ES-I3 (cell line): ENCODE data around the gene TMEM63C.
A peak's percentile ranks its signal among the peaks of the same experiment; 100 is the strongest.

Experiments
- H3K36me3 ChIP-seq: 2 replicates; pipeline ENCODE4 v1.6.1; 2013; ENCODE audit warnings: mild to moderate bottlenecking, low read length, control low read depth, moderate library complexity; ENCODE audit not compliant: insufficient read depth
- H3K4me1 ChIP-seq: 2 replicates; pipeline ENCODE4 v1.6.1; 2013; ENCODE audit warnings: mild to moderate bottlenecking, control low read depth, low read length; ENCODE audit not compliant: insufficient read depth
- H3K9ac ChIP-seq: 2 replicates; pipeline ENCODE4 v1.6.1; 2013; ENCODE audit warnings: low read depth, mild to moderate bottlenecking, low read length, moderate library complexity
- H3K9me3 ChIP-seq: 2 replicates; pipeline ENCODE4 v1.6.1; 2013; ENCODE audit warnings: mild to moderate bottlenecking, low read length, moderate library complexity; ENCODE audit not compliant: control insufficient read depth, insufficient read depth

TMEM63C gene

GRCh38 chr14:77175843-77176242 is 5.8 kb upstream of the TMEM63C start:
- Histone ChIP-seq H3K36me3 (no peaks in the 10 kb centered on the region), H3K4me1 (no peaks in the 10 kb centered on the region), H3K9ac (no peak overlapping the region), H3K9me3 (no peaks in the 10 kb centered on the region)

GRCh38 chr14:77177702-77178101 is 3.9 kb upstream of the TMEM63C start:
- H3K4me1 ChIP-seq, result 0 out of 2 replicates have a peak, but pooled peaks cover 2% of the 10 kb centered on the region
- H3K9me3 ChIP-seq, result no peaks in the 10 kb centered on the region

DNA sequence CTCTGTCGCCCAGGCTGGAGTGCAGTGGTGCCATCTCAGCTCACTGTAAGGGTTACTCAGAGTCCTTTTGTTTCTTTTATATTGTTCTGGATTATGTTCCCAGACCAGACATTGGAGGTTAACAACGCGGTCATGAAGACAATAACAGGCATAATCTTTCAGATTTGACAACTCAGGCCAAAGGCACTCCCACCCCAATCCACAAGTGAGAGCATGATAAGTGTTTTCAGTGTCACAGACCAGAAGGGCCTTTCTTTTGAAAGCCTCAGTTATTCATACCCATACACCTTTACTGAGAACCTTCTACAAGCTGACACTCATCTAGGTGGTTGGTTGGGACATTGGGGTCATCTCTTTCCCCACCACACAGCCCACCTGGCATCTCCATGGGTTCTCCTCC is 2.9 kb upstream of the TMEM63C start:
- H3K4me1 ChIP-seq, result 0 out of 2 replicates have a peak, but pooled peaks cover 3% of the 10 kb centered on the region
- H3K9ac ChIP-seq, result no peak overlapping the region
- H3K9me3 ChIP-seq, result no peaks in the 10 kb centered on the region
- H3K36me3 ChIP-seq, result no peaks in the 10 kb centered on the region

More at GRCh38 chr14:77177702-77178101, 3.9 kb upstream of the TMEM63C start:
- no peak overlapping the region for H3K9ac ChIP-seq
- no peaks in the 10 kb centered on the region for H3K36me3 ChIP-seq

DNA sequence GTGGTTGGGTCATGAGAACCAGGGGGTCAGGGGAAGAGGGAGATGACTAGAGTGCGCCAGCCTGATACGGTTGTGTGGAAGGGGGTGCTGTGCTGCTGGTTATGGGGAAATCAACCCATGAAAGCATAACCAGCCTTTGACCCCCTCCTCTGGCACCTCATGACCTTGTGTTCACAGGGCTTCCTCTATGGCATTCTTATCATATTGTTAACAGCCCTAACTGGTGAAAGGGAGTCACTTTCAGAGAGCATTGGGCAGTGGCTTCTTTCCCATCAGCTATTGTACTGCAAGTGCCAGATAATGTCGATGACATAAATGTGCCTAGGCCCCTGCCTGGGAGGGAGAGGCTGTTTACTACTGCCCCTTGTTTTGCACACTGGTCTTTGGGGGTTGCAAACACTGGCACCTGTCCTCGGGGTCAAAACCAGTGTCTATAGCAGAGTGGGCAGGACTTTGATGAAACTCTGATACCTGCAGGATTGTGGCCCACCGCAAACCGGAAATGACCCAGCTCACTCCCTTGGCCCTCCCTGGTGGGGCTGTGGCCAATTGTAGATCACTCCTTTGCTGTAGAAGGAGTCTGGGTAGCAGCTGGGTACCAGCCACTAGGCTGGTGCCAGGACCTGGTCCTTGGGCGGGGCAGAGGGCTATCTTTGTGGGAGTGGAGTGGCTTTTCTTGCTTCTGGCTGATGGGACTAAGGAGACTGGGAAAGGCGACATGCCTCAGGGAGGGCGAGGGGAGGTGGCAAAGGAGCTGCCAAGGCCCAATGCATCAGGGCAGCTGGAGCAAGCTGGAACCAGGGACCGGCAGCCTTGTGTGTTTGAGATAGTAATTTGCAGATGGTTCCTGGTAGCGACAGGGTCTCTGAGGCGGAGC is 634 bp upstream of the TMEM63C start:
- H3K9me3 ChIP-seq, result no peaks in the 10 kb centered on the region
- H3K36me3 ChIP-seq, result no peaks in the 10 kb centered on the region
- peak overlapping the region; percentile 20; the same call in 1 of the 2 replicates for H3K9ac ChIP-seq
- 0 out of 2 replicates have a peak, but pooled peaks cover 3% of the 10 kb centered on the region for H3K4me1 ChIP-seq

DNA sequence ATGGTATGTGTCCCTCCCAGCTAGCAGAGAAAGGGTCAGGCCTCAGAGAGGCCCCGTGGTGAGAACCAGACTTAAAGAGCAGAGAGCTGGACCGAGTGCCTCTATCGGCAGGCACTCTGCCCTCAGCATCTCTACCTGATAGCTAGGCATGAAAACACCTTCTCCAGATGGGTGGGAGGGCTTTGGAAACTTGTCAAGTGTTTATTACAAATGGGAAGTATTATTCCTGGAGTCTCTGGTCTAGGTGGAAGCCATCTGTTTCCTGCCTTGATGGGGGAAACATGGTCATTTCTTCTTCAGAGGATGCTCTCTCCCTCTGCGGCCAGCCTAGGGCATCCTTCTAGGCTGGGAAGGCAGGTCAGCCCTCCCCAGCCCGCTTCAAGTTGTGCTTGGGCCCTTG is 2.3 kb downstream of the TMEM63C start:
- H3K9ac ChIP-seq, result no peak overlapping the region
- H3K9me3 ChIP-seq, result no peaks in the 10 kb centered on the region
- H3K36me3 ChIP-seq, result no peaks in the 10 kb centered on the region
- H3K4me1 ChIP-seq, result peaks cover 11% of the 10 kb centered on the region; the same call in 1 of the 2 replicates

- peaks cover 11% of the 10 kb centered on the region; the same call in 1 of the 2 replicates for H3K4me1 ChIP-seq
- H3K9ac ChIP-seq, result no peak overlapping the region
- no peaks in the 10 kb centered on the region for H3K36me3 ChIP-seq
- no peaks in the 10 kb centered on the region for H3K9me3 ChIP-seq
Observed at GRCh38 chr14:77184396-77185092, 2.9 kb downstream of the TMEM63C start.

DNA sequence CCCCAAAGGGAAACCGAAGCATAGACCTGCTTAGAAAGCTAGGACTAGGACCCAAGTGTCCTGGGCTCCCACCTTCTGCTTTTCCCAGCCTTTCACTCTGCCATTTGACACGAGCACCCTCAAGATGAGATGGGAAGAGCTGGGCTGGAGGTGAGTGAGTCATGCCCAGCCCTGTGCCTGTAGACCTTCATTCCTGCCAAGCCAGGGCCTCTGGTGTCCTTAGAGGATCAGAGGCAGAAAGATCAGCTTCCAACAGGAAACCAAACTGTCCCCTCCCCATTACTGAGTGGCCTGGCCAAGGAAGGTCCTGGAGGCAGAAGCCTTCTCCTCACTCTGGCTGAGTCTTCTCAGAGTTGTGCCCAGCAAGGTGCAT is 3.5 kb downstream of the TMEM63C start:
- Histone ChIP-seq H3K9me3 (no peaks in the 10 kb centered on the region), H3K4me1 (peaks cover 11% of the 10 kb centered on the region; the same call in 1 of the 2 replicates), H3K36me3 (no peaks in the 10 kb centered on the region), H3K9ac (no peak overlapping the region)

DNA sequence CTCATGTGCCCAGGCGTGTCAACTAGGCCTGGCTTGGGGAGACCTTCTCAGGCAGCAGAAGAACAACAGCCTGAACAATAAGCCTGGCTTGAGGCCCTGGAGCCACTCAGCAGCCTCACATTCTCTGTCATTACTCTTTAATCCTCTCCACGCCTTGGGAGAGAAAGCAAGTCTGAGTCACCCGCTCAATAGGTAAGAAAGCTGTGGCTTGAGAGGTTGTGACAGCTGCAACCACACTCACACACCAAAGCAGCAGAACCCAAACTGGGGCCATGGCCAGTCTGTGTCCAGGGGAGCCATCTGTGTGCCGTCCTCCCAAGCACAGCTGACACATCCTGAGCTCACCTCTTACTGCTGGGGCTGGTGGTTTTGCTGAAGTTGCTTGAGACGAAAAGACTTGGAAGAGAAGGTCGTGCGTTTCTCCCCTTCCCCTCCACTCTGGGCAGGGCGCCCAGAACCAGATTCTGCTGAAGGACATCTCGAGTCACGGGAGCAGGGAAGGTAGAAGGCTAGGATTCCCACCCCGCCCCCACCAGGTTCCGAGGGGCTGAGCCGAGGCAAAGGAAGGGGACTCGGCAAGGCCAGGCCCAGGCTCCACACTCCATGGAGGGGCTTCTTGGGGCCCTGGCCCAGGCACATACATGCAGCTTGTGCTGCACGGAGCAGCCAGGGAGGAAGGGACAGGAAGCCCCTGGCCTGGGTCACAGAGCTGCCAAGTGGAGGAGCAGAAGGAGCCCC is 5.5 kb downstream of the TMEM63C start:
- no peak overlapping the region for H3K9ac ChIP-seq
- no peaks in the 10 kb centered on the region for H3K9me3 ChIP-seq
- peaks cover 11% of the 10 kb centered on the region; the same call in 1 of the 2 replicates for H3K4me1 ChIP-seq
- H3K36me3 ChIP-seq, result no peaks in the 10 kb centered on the region

DNA sequence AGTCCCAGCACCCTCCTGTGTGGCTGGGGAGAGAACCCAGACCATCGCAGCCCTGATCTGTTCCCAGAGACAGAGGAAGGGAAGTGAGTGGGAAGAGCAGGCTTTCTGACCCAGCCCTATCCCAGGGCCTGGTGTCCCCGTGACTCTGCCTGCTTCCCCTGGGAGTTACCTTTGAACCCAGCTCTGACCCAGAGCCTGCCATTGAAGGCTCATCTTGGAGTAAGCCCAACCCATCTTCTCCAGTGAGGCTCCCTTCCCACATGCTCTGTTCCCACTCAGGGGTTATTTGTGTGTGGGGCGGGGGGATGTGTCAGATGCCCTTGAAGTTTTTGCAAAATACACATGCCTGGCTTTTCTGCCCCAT is 6.0 kb downstream of the TMEM63C start:
- Histone ChIP-seq H3K9ac (no peak overlapping the region), H3K9me3 (no peaks in the 10 kb centered on the region), H3K4me1 (peaks cover 10% of the 10 kb centered on the region; the same call in 1 of the 2 replicates), H3K36me3 (no peaks in the 10 kb centered on the region)

DNA sequence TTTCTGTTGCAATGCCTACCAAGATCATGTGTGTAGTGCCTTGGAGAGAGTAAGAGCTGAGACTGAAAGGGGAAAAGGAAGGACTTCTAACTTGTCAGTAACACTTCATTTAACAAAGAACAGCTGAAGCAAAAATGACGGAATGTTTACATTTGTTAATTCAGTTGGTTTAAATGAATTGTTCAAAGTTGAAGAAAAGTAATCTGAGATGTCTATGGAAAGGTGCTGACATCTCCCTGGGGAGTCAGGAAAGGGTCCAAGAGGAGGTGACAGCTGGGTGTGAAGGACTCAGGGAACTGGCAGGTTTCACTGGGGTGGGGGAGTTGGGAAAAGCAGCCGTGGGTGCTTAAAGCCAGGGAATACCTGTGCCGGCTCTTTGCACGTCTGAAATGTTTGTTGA is 7.9 kb downstream of the TMEM63C start:
- H3K4me1 ChIP-seq, result peaks cover 7% of the 10 kb centered on the region; the same call in 1 of the 2 replicates
- no peaks in the 10 kb centered on the region for H3K9me3 ChIP-seq
- no peaks in the 10 kb centered on the region for H3K36me3 ChIP-seq
- no peak overlapping the region for H3K9ac ChIP-seq

DNA sequence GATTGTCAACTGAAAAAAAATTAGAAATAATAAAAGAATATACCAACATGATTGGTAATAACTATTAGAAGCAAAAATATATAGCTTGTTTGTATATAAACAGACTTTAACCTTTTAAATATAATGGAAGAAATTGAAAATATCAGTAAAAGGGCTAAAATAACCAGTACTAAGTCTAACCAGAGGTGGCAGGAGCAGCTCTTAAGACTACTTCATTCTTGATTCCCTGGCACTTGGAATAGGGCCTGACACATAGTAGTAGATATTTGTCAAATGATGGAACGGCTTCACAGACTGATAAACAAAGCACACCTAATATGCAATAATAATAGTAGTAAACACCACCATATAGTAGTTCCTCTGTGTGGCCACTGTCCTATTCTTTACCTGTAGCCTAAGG is 9.4 kb downstream of the TMEM63C start:
- Histone ChIP-seq H3K4me1 (peaks cover 7% of the 10 kb centered on the region; the same call in 1 of the 2 replicates), H3K36me3 (no peaks in the 10 kb centered on the region), H3K9ac (no peak overlapping the region), H3K9me3 (no peaks in the 10 kb centered on the region)

DNA sequence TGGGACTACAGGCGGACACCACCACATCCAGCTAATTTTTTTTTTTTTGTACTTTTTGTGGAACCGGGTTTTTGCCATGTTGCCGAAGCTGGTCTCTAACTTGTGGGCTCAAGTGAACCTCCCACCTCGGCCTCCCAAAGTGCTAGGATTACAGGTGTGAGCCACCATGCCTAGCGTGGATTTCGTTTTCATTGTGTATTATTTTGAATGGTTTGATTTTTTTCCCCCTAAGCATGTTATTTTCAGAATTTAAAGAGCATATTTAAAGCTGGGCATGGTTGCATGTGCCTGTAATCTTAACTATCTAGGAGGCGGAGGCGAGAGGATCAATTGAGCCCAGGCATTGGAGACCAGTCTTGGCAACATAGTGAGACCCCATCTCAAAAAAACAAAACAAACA is 13.1 kb downstream of the TMEM63C start:
- Histone ChIP-seq H3K9me3 (no peaks in the 10 kb centered on the region), H3K9ac (no peak overlapping the region), H3K4me1 (no peaks in the 10 kb centered on the region), H3K36me3 (no peaks in the 10 kb centered on the region; the same call in 1 of the 2 replicates)

GRCh38 chr14:77195766-77196165 is 14.2 kb downstream of the TMEM63C start:
- H3K4me1 ChIP-seq, result no peaks in the 10 kb centered on the region
- no peak overlapping the region for H3K9ac ChIP-seq
- H3K36me3 ChIP-seq, result no peaks in the 10 kb centered on the region; the same call in 1 of the 2 replicates
- no peaks in the 10 kb centered on the region for H3K9me3 ChIP-seq

GRCh38 chr14:77197988-77198387 is 16.4 kb downstream of the TMEM63C start:
- Histone ChIP-seq H3K36me3 (no peaks in the 10 kb centered on the region; the same call in 1 of the 2 replicates), H3K4me1 (no peaks in the 10 kb centered on the region)

More at GRCh38 chr14:77197988-77198387, 16.4 kb downstream of the TMEM63C start:
- Histone ChIP-seq H3K9ac (no peak overlapping the region), H3K9me3 (no peaks in the 10 kb centered on the region)
